Trophoblast cell (in vitro differentiated cells and primary cell): ENCODE measurements around the gene DHFR.

Experiments used
- DNase-seq, 2 donors: peaks; one replicate each; pipeline ENCODE4 v3.0.0-alpha.2; 2016
- H2AFZ ChIP-seq: 2 replicates; pipeline ENCODE4 v1.6.1; 2013; ENCODE audit warnings: low read length, moderate library complexity, mild to moderate bottlenecking; ENCODE audit not compliant: insufficient read depth, poor library complexity
- H2AK5ac ChIP-seq: 2 replicates; pipeline ENCODE4 v1.6.1; 2013; ENCODE audit warnings: mild to moderate bottlenecking, low read length
- H2BK120ac ChIP-seq: 2 replicates; pipeline ENCODE4 v1.6.1; 2013; ENCODE audit warnings: low read length, mild to moderate bottlenecking, moderate library complexity; ENCODE audit not compliant: insufficient read depth, poor library complexity
- H2BK12ac ChIP-seq: 2 replicates; pipeline ENCODE4 v1.6.1; 2013; ENCODE audit warnings: mild to moderate bottlenecking, low read length, moderate library complexity
- H2BK5ac ChIP-seq: 2 replicates; pipeline ENCODE4 v1.6.1; 2013; ENCODE audit warnings: low read length, low read depth, moderate library complexity, mild to moderate bottlenecking; ENCODE audit not compliant: poor library complexity
- H3K14ac ChIP-seq: 2 replicates; pipeline ENCODE4 v1.6.1; 2013; ENCODE audit warnings: mild to moderate bottlenecking, low read length
- H3K18ac ChIP-seq: 2 replicates; pipeline ENCODE4 v1.6.1; 2013; ENCODE audit warnings: mild to moderate bottlenecking, low read length
- H3K23ac ChIP-seq: 2 replicates; pipeline ENCODE4 v1.6.1; 2013; ENCODE audit warnings: low read length
- H3K27ac ChIP-seq: 2 replicates; pipeline ENCODE4 v1.5.1; 2013; ENCODE audit warnings: low read depth, mild to moderate bottlenecking, inconsistent platforms, low read length, moderate library complexity
- H3K27me3 ChIP-seq: 2 replicates; pipeline ENCODE4 v1.6.1; 2013; ENCODE audit warnings: inconsistent platforms, mild to moderate bottlenecking, low read length, moderate library complexity; ENCODE audit not compliant: insufficient read depth
- H3K36me3 ChIP-seq, 2 experiments: 1 replicate in 1 of 2; 2 replicates in 1 of 2; pipeline ENCODE4 v1.6.1; 2013; ENCODE audit warnings: low read length in 2 of 2, mild to moderate bottlenecking in 2 of 2, moderate library complexity in 1 of 2; ENCODE audit not compliant: insufficient read depth in 2 of 2, control insufficient read depth in 1 of 2
- H3K4ac ChIP-seq: 2 replicates; pipeline ENCODE4 v1.6.1; 2013; ENCODE audit warnings: low read depth, mild to moderate bottlenecking, low read length, moderate library complexity
- H3K4me1 ChIP-seq, 2 experiments: 1 replicate in 1 of 2; 2 replicates in 1 of 2; pipeline ENCODE4 v1.6.1; 2013; ENCODE audit warnings: low read length in 2 of 2, mild to moderate bottlenecking in 2 of 2, moderate library complexity in 1 of 2; ENCODE audit not compliant: insufficient read depth in 2 of 2, control insufficient read depth in 1 of 2
- H3K4me2 ChIP-seq: 2 replicates; pipeline ENCODE4 v1.6.1; 2013; ENCODE audit warnings: inconsistent platforms, mild to moderate bottlenecking, low read length, moderate library complexity
- H3K4me3 ChIP-seq: 2 replicates; pipeline ENCODE4 v1.5.1; 2013; ENCODE audit warnings: mild to moderate bottlenecking, low read depth, low read length, inconsistent platforms
- H3K79me1 ChIP-seq: one replicate; pipeline ENCODE4 v1.6.1; 2013; ENCODE audit warnings: low read length
- H3K79me2 ChIP-seq: 2 replicates; pipeline ENCODE4 v1.6.1; 2013; ENCODE audit warnings: low read length, mild to moderate bottlenecking; ENCODE audit not compliant: control insufficient read depth, insufficient read depth, poor library complexity
- H3K9ac ChIP-seq: 2 replicates; pipeline ENCODE4 v1.6.1; 2013; ENCODE audit warnings: mild to moderate bottlenecking, low read length
- H3K9me3 ChIP-seq: 2 replicates; pipeline ENCODE4 v1.6.1; 2013; ENCODE audit warnings: low read depth, mild to moderate bottlenecking, control low read depth, inconsistent platforms, low read length; ENCODE audit not compliant: insufficient read depth
- H4K12ac ChIP-seq: 2 replicates; pipeline ENCODE4 v1.6.1; 2013; ENCODE audit warnings: low read depth, mild to moderate bottlenecking, low read length, moderate library complexity
- H4K8ac ChIP-seq: 2 replicates; pipeline ENCODE4 v1.6.1; 2013; ENCODE audit warnings: low read depth, mild to moderate bottlenecking, low read length, moderate library complexity
- H4K91ac ChIP-seq: one replicate; pipeline ENCODE4 v1.6.1; 2013; ENCODE audit warnings: low read depth, mild to moderate bottlenecking, low read length, moderate library complexity
- WGBS: extraction: QIAGEN DNeasy Blood & Tissue Kit; methylation state at CpG from one replicate; pipeline ENCODE4 v1.1.7; 2013; ENCODE audit warnings: missing lambda C conversion rate; ENCODE audit not compliant: insufficient read length, insufficient coverage; ENCODE audit errors: extremely low coverage; 5-methylcytosine and 5-hydroxymethylcytosine counted together

The DHFR gene

GRCh38 chr5:80695666-80696065, 40.9 kb upstream of the DHFR start:
- H3K14ac ChIP-seq = no peak overlapping the region
- H3K4me2 ChIP-seq = no peak overlapping the region
- no peak overlapping the region for H3K18ac ChIP-seq
- no peak overlapping the region for H4K12ac ChIP-seq
- no peak overlapping the region for H2BK120ac ChIP-seq
- H2AK5ac ChIP-seq = no peak overlapping the region
- H3K79me2 ChIP-seq = no peaks in the 10 kb centered on the region
- H3K27me3 ChIP-seq = no peaks in the 10 kb centered on the region
- no peaks in the 10 kb centered on the region for H3K9me3 ChIP-seq
- H3K4me3 ChIP-seq = no peak overlapping the region
- no peak for DNase-seq
- H2BK5ac ChIP-seq = no peak overlapping the region
- no peak overlapping the region for H3K23ac ChIP-seq
- H4K8ac ChIP-seq = no peak overlapping the region
- no peak overlapping the region for H3K4ac ChIP-seq
- no peak overlapping the region for H2BK12ac ChIP-seq
- H3K9ac ChIP-seq = no peak overlapping the region
- H3K36me3 ChIP-seq = peaks cover 0 to 1% of the 10 kb centered on the region in 2 experiments
- H2AFZ ChIP-seq = no peak overlapping the region
- WGBS = no CpG with 5 or more reads among the region's 3 CpGs
- no peak overlapping the region for H3K27ac ChIP-seq
- H3K4me1 ChIP-seq = peaks cover 0 to 2% of the 10 kb centered on the region in 2 experiments
- no peaks in the 10 kb centered on the region for H3K79me1 ChIP-seq
- H4K91ac ChIP-seq = no peak overlapping the region

GRCh38 chr5:80689627-80690026, 34.8 kb upstream of the DHFR start:
- Histone ChIP-seq H3K9me3 (no peaks in the 10 kb centered on the region), H4K12ac (no peak overlapping the region), H3K79me1 (no peaks in the 10 kb centered on the region), H2AK5ac (no peak overlapping the region), H3K4me1 (no peaks in the 10 kb centered on the region), H3K27me3 (no peaks in the 10 kb centered on the region), H3K27ac (no peak overlapping the region), H4K8ac (no peak overlapping the region), H3K14ac (no peak overlapping the region), H3K23ac (no peak overlapping the region), H2BK120ac (no peak overlapping the region), H3K4ac (no peak overlapping the region), H2BK12ac (no peak overlapping the region), H2AFZ (no peak overlapping the region), H3K9ac (no peak overlapping the region), H3K4me3 (no peak overlapping the region), H4K91ac (no peak overlapping the region), H3K4me2 (no peak overlapping the region), H3K36me3 (no peaks in the 10 kb centered on the region), H3K79me2 (no peaks in the 10 kb centered on the region), H3K18ac (no peak overlapping the region), H2BK5ac (no peak overlapping the region)
- no CpG with 5 or more reads among the region's 4 CpGs for WGBS
- DNase-seq = no peak

GRCh38 chr5:80688648-80689420, 34.1 kb upstream of the DHFR start:
- no peak overlapping the region for H3K9ac ChIP-seq
- no peaks in the 10 kb centered on the region for H3K79me1 ChIP-seq
- H3K27me3 ChIP-seq = no peaks in the 10 kb centered on the region
- H3K4me2 ChIP-seq = no peak overlapping the region
- H4K12ac ChIP-seq = no peak overlapping the region
- WGBS = no CpG with 5 or more reads among the region's 4 CpGs
- no peak overlapping the region for H3K4me3 ChIP-seq
- no peak overlapping the region for H4K91ac ChIP-seq
- no peaks in the 10 kb centered on the region for H3K79me2 ChIP-seq
- no peak overlapping the region for H3K14ac ChIP-seq
- no peak overlapping the region for H2BK12ac ChIP-seq
- no peak overlapping the region for H2BK120ac ChIP-seq
- no peak overlapping the region for H4K8ac ChIP-seq
- DNase-seq = no peak
- no peak overlapping the region for H2AFZ ChIP-seq
- H3K4me1 ChIP-seq = no peaks in the 10 kb centered on the region
- H3K4ac ChIP-seq = no peak overlapping the region
- H3K23ac ChIP-seq = no peak overlapping the region
- H2AK5ac ChIP-seq = no peak overlapping the region
- no peak overlapping the region for H3K18ac ChIP-seq
- no peak overlapping the region for H2BK5ac ChIP-seq
- no peaks in the 10 kb centered on the region for H3K9me3 ChIP-seq
- no peak overlapping the region for H3K27ac ChIP-seq
- no peaks in the 10 kb centered on the region for H3K36me3 ChIP-seq

- Histone ChIP-seq H3K4ac (no peak overlapping the region), H4K12ac (no peak overlapping the region), H4K91ac (no peak overlapping the region), H2BK120ac (no peak overlapping the region), H3K36me3 (no peaks in the 10 kb centered on the region), H2AK5ac (no peak overlapping the region), H3K4me3 (no peak overlapping the region), H3K23ac (no peak overlapping the region), H2BK5ac (no peak overlapping the region), H2AFZ (no peak overlapping the region), H3K18ac (no peak overlapping the region), H3K9me3 (no peaks in the 10 kb centered on the region), H3K14ac (no peak overlapping the region), H4K8ac (no peak overlapping the region), H3K79me1 (no peaks in the 10 kb centered on the region), H3K4me1 (no peaks in the 10 kb centered on the region), H3K27ac (no peak overlapping the region), H3K9ac (no peak overlapping the region), H3K79me2 (no peaks in the 10 kb centered on the region), H2BK12ac (no peak overlapping the region), H3K4me2 (no peak overlapping the region), H3K27me3 (no peaks in the 10 kb centered on the region)
- peak in 1 of 2 donors; percentile 50 for DNase-seq
These were observed 32.0 kb upstream of the DHFR start for GRCh38 chr5:80686757-80687156.
